Gastrocnemius medialis (tissue), 4 donors: ENCODE data around the gene FOXF2.

Source experiments
- CTCF ChIP-seq, 5 experiments: fragments of 450-650 bp in 3 of 5; fragments of 200-600 bp in 2 of 5; sonication (generic) in 2 of 5; IDR thresholded peaks in 4 of 5; conservative IDR thresholded peaks in 1 of 5; 1 replicate in 4 of 5; 2 replicates in 1 of 5; pipeline ENCODE4 v1.5.1; 2016 to 2019; ENCODE audit warnings: antibody characterized with exemption in 5 of 5, mild to moderate bottlenecking in 3 of 5, moderate library complexity in 3 of 5
- POLR2A ChIP-seq, 2 donors: fragments of 450-650 bp; IDR thresholded peaks; one replicate each; pipeline ENCODE4 v1.6.1; 2017; ENCODE audit warnings: antibody characterized with exemption in 2 of 2, mild to moderate bottlenecking in 2 of 2, moderate library complexity in 2 of 2

GRCh38 chr6:1380625-1381427 is 8.6 kb upstream of the FOXF2 start:
- TF ChIP-seq CTCF (IDR thresholded peaks at IDR 0.05 in 4 of 5, conservative IDR thresholded peaks at IDR 0.05 in 1 of 5), result no peak
- TF ChIP-seq POLR2A (IDR thresholded peaks at IDR 0.05), result no peak
